RWPE2 (cell line): ENCODE data around the gene PEPD.
A peak's percentile ranks its signal among the peaks of the same experiment; 100 is the strongest.

ENCODE experiments used
- ATAC-seq: fragments of 200-7000 bp; cut with Tn5 transposase; 3 replicates; pipeline ENCODE4 v1.9.1; 2021; ENCODE audit warnings: low read depth
- DNase-seq: peaks from one replicate; pipeline ENCODE4 v3.0.0-alpha.2; 2020; ENCODE audit warnings: low spot score
- H3K27ac ChIP-seq: fragments of 450-650 bp; 2 replicates; pipeline ENCODE4 v1.5.1; 2017; ENCODE audit warnings: mild to moderate bottlenecking; ENCODE audit not compliant: poor library complexity, severe bottlenecking
- H3K27me3 ChIP-seq: fragments of 250-450 bp; sonication (Bioruptor Pico); 2 replicates; pipeline ENCODE4 v1.5.1; 2021; ENCODE audit warnings: mild to moderate bottlenecking, moderate library complexity; ENCODE audit not compliant: insufficient read depth, poor library complexity, severe bottlenecking
- H3K36me3 ChIP-seq: fragments of 250-450 bp; sonication (Bioruptor Pico); 2 replicates; pipeline ENCODE4 v1.5.1; 2020; ENCODE audit warnings: low read depth, mild to moderate bottlenecking, moderate library complexity
- H3K4me1 ChIP-seq: fragments of 250-450 bp; sonication (Bioruptor Pico); 2 replicates; pipeline ENCODE4 v1.5.1; 2021; ENCODE audit warnings: mild to moderate bottlenecking, moderate library complexity; ENCODE audit not compliant: insufficient read depth, poor library complexity, severe bottlenecking
- H3K4me3 ChIP-seq: fragments of 250-450 bp; sonication (Bioruptor Pico); 2 replicates; pipeline ENCODE4 v1.5.1; 2021; ENCODE audit warnings: mild to moderate bottlenecking, moderate library complexity; ENCODE audit not compliant: severe bottlenecking
- H3K9me3 ChIP-seq: fragments of 250-450 bp; sonication (Bioruptor Pico); 2 replicates; pipeline ENCODE4 v1.5.1; 2021; ENCODE audit warnings: mild to moderate bottlenecking, moderate library complexity; ENCODE audit not compliant: severe bottlenecking
- CTCF ChIP-seq: fragments of 450-650 bp; IDR thresholded peaks from one replicate; pipeline ENCODE4 v1.5.1; 2017; ENCODE audit warnings: mild to moderate bottlenecking, moderate library complexity; ENCODE audit not compliant: poor library complexity, severe bottlenecking

The PEPD gene

GRCh38 chr19:33435706-33436359 lies 85.8 kb downstream of the PEPD start:
- DNase-seq (peak; percentile 48), ATAC-seq (no peak)
- Histone ChIP-seq H3K36me3 (no peaks in the 10 kb centered on the region), H3K9me3 (no peaks in the 10 kb centered on the region), H3K4me1 (no peaks in the 10 kb centered on the region), H3K27me3 (no peaks in the 10 kb centered on the region), H3K4me3 (no peak overlapping the region), H3K27ac (no peak overlapping the region)
- TF ChIP-seq CTCF, result no peak

- DNase-seq, result peak; percentile 49
- H3K4me1 ChIP-seq, result no peaks in the 10 kb centered on the region
- H3K27me3 ChIP-seq, result no peaks in the 10 kb centered on the region
- no peak overlapping the region for H3K4me3 ChIP-seq
- H3K9me3 ChIP-seq, result no peaks in the 10 kb centered on the region
- H3K36me3 ChIP-seq, result no peaks in the 10 kb centered on the region
- no peak for TF ChIP-seq CTCF
- no peak overlapping the region for H3K27ac ChIP-seq
- no peak for ATAC-seq
Measured at GRCh38 chr19:33434886-33435705, 86.5 kb downstream of the PEPD start.

GRCh38 chr19:33434069-33434885 lies 87.3 kb downstream of the PEPD start:
- peak; percentile 33 for DNase-seq
- TF ChIP-seq CTCF, result no peak
- no peaks in the 10 kb centered on the region for H3K27me3 ChIP-seq

GRCh38 chr19:33432446-33433170 lies 89.0 kb downstream of the PEPD start:
- TF ChIP-seq CTCF, result no peak
- Histone ChIP-seq H3K4me3 (no peak overlapping the region), H3K27me3 (no peaks in the 10 kb centered on the region), H3K9me3 (no peaks in the 10 kb centered on the region), H3K27ac (no peak overlapping the region), H3K36me3 (no peaks in the 10 kb centered on the region), H3K4me1 (no peaks in the 10 kb centered on the region)
- DNase-seq (peak; percentile 12), ATAC-seq (no peak)

More at GRCh38 chr19:33434069-33434885, 87.3 kb downstream of the PEPD start:
- H3K4me3 ChIP-seq, result no peak overlapping the region
- no peaks in the 10 kb centered on the region for H3K36me3 ChIP-seq
- H3K27ac ChIP-seq, result no peak overlapping the region
- H3K4me1 ChIP-seq, result no peaks in the 10 kb centered on the region
- ATAC-seq, result no peak
- H3K9me3 ChIP-seq, result no peaks in the 10 kb centered on the region
